Sigmoid colon (tissue), 4 donors: Measurements from ENCODE around the gene NDUFA8.

Source experiments
- CTCF ChIP-seq, 4 experiments: fragments of 450-650 bp in 3 of 4; fragments of 200-600 bp in 1 of 4; IDR thresholded peaks; one replicate each; pipeline ENCODE4 v1.5.1; 2016 to 2019; ENCODE audit warnings: antibody characterized with exemption in 4 of 4, mild to moderate bottlenecking in 3 of 4, moderate library complexity in 2 of 4
- POLR2A ChIP-seq, 2 donors: fragments of 450-650 bp; IDR thresholded peaks; one replicate each; pipeline ENCODE4 v1.6.1; 2016; ENCODE audit warnings: antibody characterized with exemption in 2 of 2, mild to moderate bottlenecking in 2 of 2, moderate library complexity in 2 of 2
- POLR2AphosphoS5 ChIP-seq, 4 donors: sonication (generic); formaldehyde crosslinking; IDR thresholded peaks; one replicate each; pipeline ENCODE4 v1.6.1; 2017; ENCODE audit warnings: antibody characterized with exemption in 4 of 4

- TF ChIP-seq CTCF (IDR thresholded peaks at IDR 0.05) (no peak), POLR2A (IDR thresholded peaks at IDR 0.05) (no peak), POLR2AphosphoS5 (IDR thresholded peaks at IDR 0.05) (no peak)
Measured at GRCh38 chr9:122116448-122117173, 43.0 kb downstream of the NDUFA8 start.
